Measurements from ENCODE around the gene PPM1H.

GRCh38 chr12:62738616-62739015, 196.3 kb downstream of the PPM1H start:
- TF ChIP-seq CTCF (IDR thresholded peaks at IDR 0.05; ENCODE audit: low read depth, low read length) (no peak), POLR2A (IDR thresholded peaks at IDR 0.05; ENCODE audit: extremely low read depth, insufficient read length) (no peak), MYC (IDR thresholded peaks at IDR 0.05; ENCODE audit: low read depth, low read length) (no peak)
